BLaER1 treated with 17β-estradiol and CSF1 and Interleukin-3, amounts not matched to agents 10 nM and 100 nM (cell line): ENCODE measurements around the gene MITF.
A peak's percentile ranks its signal among the peaks of the same experiment; 100 is the strongest.

Experiments
- H3K27ac ChIP-seq, 11 experiments: shearing (Covaris generic); formaldehyde crosslinking; 2 replicates each; pipeline ENCODE4 v1.8.1; 2022
- H3K27me3 ChIP-seq, 11 experiments: shearing (Covaris generic); formaldehyde crosslinking; 2 replicates each; pipeline ENCODE4 v1.8.1; 2022
- H3K36me3 ChIP-seq, 11 experiments: shearing (Covaris generic); formaldehyde crosslinking; 2 replicates each; pipeline ENCODE4 v1.8.1; 2022
- H3K4me1 ChIP-seq, 10 experiments: shearing (Covaris generic); formaldehyde crosslinking; 2 replicates each; pipeline ENCODE4 v1.8.1; 2022
- H3K4me2 ChIP-seq, 11 experiments: shearing (Covaris generic); formaldehyde crosslinking; 2 replicates each; pipeline ENCODE4 v1.8.1; 2022
- H3K4me3 ChIP-seq, 10 experiments: shearing (Covaris generic); formaldehyde crosslinking; 2 replicates each; pipeline ENCODE4 v1.8.1; 2022
- H3K9ac ChIP-seq, 11 experiments: shearing (Covaris generic); formaldehyde crosslinking; 2 replicates each; pipeline ENCODE4 v1.8.1; 2022
- H3K9me3 ChIP-seq, 11 experiments: shearing (Covaris generic); formaldehyde crosslinking; replicated peaks in 1 of 11; 2 replicates each; pipeline ENCODE4 v1.8.1; 2022
- H4K20me1 ChIP-seq, 11 experiments: shearing (Covaris generic); formaldehyde crosslinking; 2 replicates each; pipeline ENCODE4 v1.8.1; 2022
- Cebpa-rat ChIP-seq, 11 experiments: shearing (Covaris generic); IDR thresholded peaks; 2 replicates each; pipeline ENCODE4 v1.8.1; 2022

MITF gene

DNA sequence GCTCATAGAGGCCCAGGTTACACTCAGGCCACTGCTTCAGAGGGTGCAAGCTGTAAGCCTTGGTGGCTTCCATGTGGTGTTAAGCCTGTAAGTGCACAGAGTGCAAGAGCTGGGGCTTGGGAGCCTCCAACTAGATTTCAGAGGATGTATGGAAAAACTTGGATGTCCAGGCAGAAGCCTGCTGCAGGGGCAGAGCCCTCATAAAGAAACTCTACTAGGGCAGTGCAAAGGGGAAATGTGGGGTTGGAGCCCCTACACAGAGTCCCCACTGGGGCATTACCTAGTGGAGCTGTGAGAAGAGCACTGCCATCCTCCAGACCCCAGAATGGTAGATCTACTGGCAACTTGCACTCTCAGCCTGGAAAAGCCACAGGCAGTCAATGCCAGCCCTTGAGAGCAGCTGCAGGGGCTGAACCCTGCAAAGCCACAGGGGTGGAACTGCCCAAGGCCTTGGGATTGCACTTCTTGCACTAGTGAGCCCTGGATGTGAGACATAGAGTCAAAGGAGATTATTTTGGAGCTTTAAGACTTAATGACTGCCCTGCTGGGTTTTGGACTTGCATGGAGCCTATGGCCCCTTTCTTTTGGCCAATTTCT is 14.0 kb downstream of the MITF start:
- TF ChIP-seq Cebpa-rat (IDR thresholded peaks at IDR 0.05) = no peak
- Histone ChIP-seq H3K9me3 (peaks cover 17 to 30% (median 23%) of the 10 kb centered on the region in 11 experiments; a peak in 20 of 22 replicates), H3K27me3 (no peaks in the 10 kb centered on the region), H3K27ac (peak overlapping the region in 1 of 11 experiments; percentile 61; a peak in 1 of 22 replicates), H3K36me3 (peaks cover 0 to 19% (median 0%) of the 10 kb centered on the region in 11 experiments; a peak in 6 of 22 replicates), H3K4me3 (no peak overlapping the region; a peak in 1 of 20 replicates), H3K4me2 (peak overlapping the region in 3 of 11 experiments; percentile 38 to 97 (median 94); a peak in 5 of 22 replicates), H3K9ac (no peak overlapping the region), H4K20me1 (peaks cover 0 to 6% (median 0%) of the 10 kb centered on the region in 11 experiments; a peak in 1 of 22 replicates), H3K4me1 (peaks cover 4 to 84% (median 9%) of the 10 kb centered on the region in 10 experiments)

DNA sequence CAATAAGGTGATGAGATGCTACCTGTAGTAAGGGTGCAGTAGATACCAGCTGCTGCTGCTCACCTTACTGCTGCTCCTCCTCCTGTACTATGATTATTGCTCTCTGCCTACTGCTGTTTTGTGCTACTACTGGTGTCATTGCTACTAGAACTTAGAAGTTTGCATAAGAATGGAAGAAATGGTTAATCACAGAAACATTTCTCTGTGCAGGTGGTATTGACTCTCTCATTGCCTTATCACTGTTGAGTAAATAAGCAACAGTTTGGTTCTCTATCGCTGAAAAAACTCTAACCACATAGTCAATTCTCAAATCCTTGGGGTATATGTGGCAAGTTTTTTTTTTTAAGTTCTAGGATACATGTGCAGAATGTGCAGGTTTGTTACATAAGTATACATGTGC is 16.5 kb downstream of the MITF start:
- H3K27ac ChIP-seq = no peak overlapping the region
- H3K27me3 ChIP-seq = no peaks in the 10 kb centered on the region
- peaks cover 17 to 30% (median 23%) of the 10 kb centered on the region in 11 experiments; a peak in 20 of 22 replicates for H3K9me3 ChIP-seq
- peaks cover 0 to 73% (median 0%) of the 10 kb centered on the region in 10 experiments; a peak in 6 of 20 replicates for H3K4me1 ChIP-seq
- no peak overlapping the region for H3K9ac ChIP-seq
- H4K20me1 ChIP-seq = peaks cover 0 to 6% (median 0%) of the 10 kb centered on the region in 11 experiments; a peak in 1 of 22 replicates
- peaks cover 0 to 19% (median 0%) of the 10 kb centered on the region in 11 experiments; a peak in 6 of 22 replicates for H3K36me3 ChIP-seq
- TF ChIP-seq Cebpa-rat (IDR thresholded peaks at IDR 0.05) = no peak
- H3K4me2 ChIP-seq = no peak overlapping the region
- no peak overlapping the region for H3K4me3 ChIP-seq

GRCh38 chr3:69761896-69762767 is 22.9 kb downstream of the MITF start:
- Histone ChIP-seq H3K4me3 (no peak overlapping the region), H3K4me2 (peak overlapping the region in 4 of 11 experiments; percentile 86 to 98 (median 92); a peak in 7 of 22 replicates), H3K27ac (peak overlapping the region in 5 of 11 experiments; percentile 70 to 95 (median 94); a peak in 6 of 22 replicates), H3K27me3 (no peaks in the 10 kb centered on the region), H3K9me3 (no peaks in the 10 kb centered on the region), H3K9ac (no peak overlapping the region), H3K4me1 (peaks cover 13 to 83% (median 24%) of the 10 kb centered on the region in 10 experiments), H3K36me3 (no peaks in the 10 kb centered on the region), H4K20me1 (no peaks in the 10 kb centered on the region)
- TF ChIP-seq Cebpa-rat (IDR thresholded peaks at IDR 0.05) = no peak

DNA sequence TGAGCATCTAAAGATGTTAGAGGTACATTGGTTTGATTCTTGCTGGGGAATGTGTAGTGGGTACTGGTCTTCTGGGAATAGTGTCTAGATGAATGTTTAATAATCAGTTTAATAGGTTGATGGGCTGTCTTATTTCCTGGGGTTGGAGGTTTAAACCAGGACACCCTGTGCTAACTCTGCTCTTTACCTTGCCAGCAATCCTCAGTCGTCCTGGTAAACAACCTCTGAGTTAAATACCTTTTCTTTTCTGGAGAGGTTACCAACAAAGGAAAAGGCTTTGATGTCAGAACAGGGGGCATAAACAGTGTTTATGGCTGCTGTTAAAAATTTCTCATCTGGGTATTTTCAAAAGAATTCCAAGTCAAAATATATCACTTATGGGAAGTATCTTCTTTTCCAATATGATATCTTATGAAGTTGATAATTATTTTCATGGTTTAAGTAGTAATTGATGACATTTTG is 23.5 kb downstream of the MITF start:
- H3K4me1 ChIP-seq = peaks cover 13 to 83% (median 24%) of the 10 kb centered on the region in 10 experiments
- no peaks in the 10 kb centered on the region for H3K36me3 ChIP-seq
- no peak overlapping the region for H3K4me3 ChIP-seq
- no peak for TF ChIP-seq Cebpa-rat (IDR thresholded peaks at IDR 0.05)
- H3K27me3 ChIP-seq = no peaks in the 10 kb centered on the region
- H3K27ac ChIP-seq = peak overlapping the region in 5 of 11 experiments; percentile 70 to 95 (median 94); a peak in 7 of 22 replicates
- H4K20me1 ChIP-seq = no peaks in the 10 kb centered on the region
- H3K4me2 ChIP-seq = peak overlapping the region in 4 of 11 experiments; percentile 86 to 98 (median 92); a peak in 7 of 22 replicates
- no peak overlapping the region for H3K9ac ChIP-seq
- H3K9me3 ChIP-seq = no peaks in the 10 kb centered on the region

GRCh38 chr3:69763458-69763857 is 24.2 kb downstream of the MITF start:
- no peak for TF ChIP-seq Cebpa-rat (IDR thresholded peaks at IDR 0.05)
- Histone ChIP-seq H3K27me3 (no peaks in the 10 kb centered on the region), H3K4me2 (peak overlapping the region in 10 of 11 experiments; percentile 47 to 98 (median 82); a peak in 18 of 22 replicates), H3K4me3 (no peak overlapping the region), H3K9ac (peak overlapping the region in 5 of 11 experiments; percentile 54 to 87 (median 78); a peak in 9 of 22 replicates), H4K20me1 (no peaks in the 10 kb centered on the region), H3K27ac (peak overlapping the region in 9 of 11 experiments; percentile 7 to 95 (median 84); a peak in 15 of 22 replicates), H3K36me3 (0 out of 22 replicates have a peak, but pooled peaks cover 0 to 5% (median 0%) of the 10 kb centered on the region in 11 experiments), H3K9me3 (no peaks in the 10 kb centered on the region), H3K4me1 (peaks cover 13 to 83% (median 24%) of the 10 kb centered on the region in 10 experiments)

GRCh38 chr3:69764121-69764741 is 25.0 kb downstream of the MITF start:
- peak overlapping the region in 9 of 11 experiments; percentile 1 to 87 (median 73); a peak in 15 of 22 replicates for H3K9ac ChIP-seq
- H3K36me3 ChIP-seq = 0 out of 22 replicates have a peak, but pooled peaks cover 0 to 11% (median 0%) of the 10 kb centered on the region in 11 experiments
- H3K4me3 ChIP-seq = peak overlapping the region in 5 of 10 experiments; percentile 1 to 46 (median 38); a peak in 9 of 20 replicates
- no peaks in the 10 kb centered on the region for H3K9me3 ChIP-seq
- peak overlapping the region; percentile 30 to 98 (median 78); a peak in 20 of 22 replicates for H3K4me2 ChIP-seq
- H4K20me1 ChIP-seq = no peaks in the 10 kb centered on the region
- peak overlapping the region; percentile 20 to 95 (median 70); a peak in 20 of 22 replicates for H3K27ac ChIP-seq
- H3K4me1 ChIP-seq = peaks cover 13 to 81% (median 24%) of the 10 kb centered on the region in 10 experiments
- H3K27me3 ChIP-seq = no peaks in the 10 kb centered on the region
- no peak for TF ChIP-seq Cebpa-rat (IDR thresholded peaks at IDR 0.05)

DNA sequence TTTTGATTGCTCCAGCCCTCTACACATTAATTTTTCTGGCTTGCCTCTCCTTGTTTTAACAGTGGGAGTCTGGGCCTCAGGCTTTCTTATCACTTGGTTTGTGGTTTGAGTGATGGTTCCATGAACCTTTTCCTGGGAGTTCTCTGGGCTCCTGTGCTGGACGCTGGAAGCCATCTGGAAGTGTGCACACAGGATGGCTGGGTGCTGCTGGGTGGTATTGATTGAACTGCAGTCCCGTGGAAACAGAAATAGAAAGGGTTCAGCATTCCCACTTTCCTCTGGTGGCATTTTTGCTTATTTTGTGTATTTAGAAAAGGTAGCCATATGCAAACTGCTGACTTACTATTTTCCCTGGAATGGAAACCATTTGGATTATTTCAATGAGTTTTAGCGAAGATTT is 25.6 kb downstream of the MITF start:
- Histone ChIP-seq H4K20me1 (no peaks in the 10 kb centered on the region), H3K36me3 (0 out of 22 replicates have a peak, but pooled peaks cover 0 to 15% (median 0%) of the 10 kb centered on the region in 11 experiments), H3K9ac (peak overlapping the region in 9 of 11 experiments; percentile 1 to 87 (median 73); a peak in 15 of 22 replicates), H3K4me2 (peak overlapping the region; percentile 30 to 98 (median 78); a peak in 20 of 22 replicates), H3K4me3 (peak overlapping the region in 5 of 10 experiments; percentile 1 to 46 (median 38); a peak in 9 of 20 replicates), H3K27me3 (no peaks in the 10 kb centered on the region), H3K9me3 (no peaks in the 10 kb centered on the region), H3K27ac (peak overlapping the region; percentile 20 to 95 (median 70); a peak in 20 of 22 replicates), H3K4me1 (peaks cover 13 to 86% (median 24%) of the 10 kb centered on the region in 10 experiments)
- TF ChIP-seq Cebpa-rat (IDR thresholded peaks at IDR 0.05) = no peak

DNA sequence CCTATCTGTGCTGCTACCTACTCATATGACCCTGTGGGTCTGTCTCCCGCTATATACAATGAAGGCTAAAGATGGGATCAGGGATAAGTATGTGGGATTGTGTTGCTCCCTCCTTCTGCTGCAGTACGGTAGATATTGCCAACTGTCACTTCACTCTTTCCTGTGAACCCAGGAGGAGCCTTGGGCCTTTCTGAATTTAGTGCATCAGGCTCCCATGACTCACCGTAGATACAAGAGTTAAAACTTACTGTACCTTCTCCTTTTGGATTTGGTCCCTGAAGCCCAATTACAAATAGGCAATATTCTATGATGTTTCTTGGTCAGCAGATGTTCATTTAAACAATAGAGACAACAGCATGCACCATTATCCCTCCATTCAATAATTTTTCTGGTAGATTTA is 27.4 kb downstream of the MITF start:
- H3K9me3 ChIP-seq = no peaks in the 10 kb centered on the region
- H3K9ac ChIP-seq = no peak overlapping the region
- peak overlapping the region in 3 of 11 experiments; percentile 86 to 98 (median 92); a peak in 6 of 22 replicates for H3K4me2 ChIP-seq
- no peak for TF ChIP-seq Cebpa-rat (IDR thresholded peaks at IDR 0.05)
- 0 out of 22 replicates have a peak, but pooled peaks cover 0 to 15% (median 0%) of the 10 kb centered on the region in 11 experiments for H3K36me3 ChIP-seq
- peaks cover 13 to 86% (median 24%) of the 10 kb centered on the region in 10 experiments for H3K4me1 ChIP-seq
- H4K20me1 ChIP-seq = no peaks in the 10 kb centered on the region
- H3K27ac ChIP-seq = peak overlapping the region in 4 of 11 experiments; percentile 7 to 95 (median 94); a peak in 4 of 22 replicates
- H3K27me3 ChIP-seq = no peaks in the 10 kb centered on the region
- no peak overlapping the region for H3K4me3 ChIP-seq
